Osteoblast (primary cell): ENCODE data around the gene MREG. TPM values are rescaled to one million over a fixed set of nuclear protein-coding genes. Genes with fewer than 3 reads are reported as not detected.

Experiments used
- DNase-seq: peaks from one replicate; pipeline ENCODE4 v3.0.0; 2011; ENCODE audit warnings: low spot score, mixed read lengths; ENCODE audit not compliant: insufficient read length; ENCODE audit errors: missing footprints
- H2AFZ ChIP-seq: 2 replicates; pipeline ENCODE4 v1.6.0; 2011; ENCODE audit warnings: mild to moderate bottlenecking, low read length
- H3K27ac ChIP-seq: 2 replicates; pipeline ENCODE4 v1.5.1; 2011; ENCODE audit warnings: mild to moderate bottlenecking, low read depth, low read length, moderate library complexity
- H3K27me3 ChIP-seq: 2 replicates; pipeline ENCODE4 v1.6.0; 2012; ENCODE audit warnings: mild to moderate bottlenecking, control low read depth, inconsistent platforms, low read length, moderate library complexity; ENCODE audit not compliant: insufficient read depth
- H3K36me3 ChIP-seq: 2 replicates; pipeline ENCODE4 v1.5.1; 2011; ENCODE audit warnings: mild to moderate bottlenecking, low read length, control low read depth, moderate library complexity; ENCODE audit not compliant: insufficient read depth
- H3K4me1 ChIP-seq: 2 replicates; pipeline ENCODE4 v1.5.1; 2011; ENCODE audit warnings: mild to moderate bottlenecking, low read length, control low read depth, moderate library complexity; ENCODE audit not compliant: insufficient read depth
- H3K4me2 ChIP-seq: 2 replicates; pipeline ENCODE4 v1.6.0; 2011; ENCODE audit warnings: mild to moderate bottlenecking, low read length; ENCODE audit not compliant: insufficient read depth
- H3K4me3 ChIP-seq: fragments of 200-600 bp; sonication (generic); 3 replicates; pipeline ENCODE4 v1.5.1; 2012; ENCODE audit warnings: mild to moderate bottlenecking, low read length, inconsistent platforms; ENCODE audit not compliant: insufficient read depth
- H3K79me2 ChIP-seq: 2 replicates; pipeline ENCODE4 v1.6.0; 2012; ENCODE audit warnings: mild to moderate bottlenecking, low read length, control low read depth, inconsistent platforms; ENCODE audit not compliant: insufficient read depth
- H3K9me3 ChIP-seq: 2 replicates; pipeline ENCODE4 v1.5.1; 2011; ENCODE audit warnings: low read depth, low read length, control low read depth
- H4K20me1 ChIP-seq: 2 replicates; pipeline ENCODE4 v1.6.0; 2012; ENCODE audit warnings: mild to moderate bottlenecking, low read length, control low read depth; ENCODE audit not compliant: insufficient read depth
- total RNA-seq: library from RNA; depleted of rRNA; stranded (reverse); fragments of >200 nt; gene quantifications from 2 replicates; pipeline ENCODE4 v1.2.3, GENCODE V29; 2012
- TF ChIP-seq, protein P1 (sequence below): IDR thresholded peaks from 2 replicates; pipeline ENCODE4 v1.5.1; 2011; ENCODE audit warnings: mild to moderate bottlenecking, low read depth, low read length, moderate library complexity; ENCODE audit errors: extremely low read depth

Gene MREG
- total RNA-seq, 1 donor: 1.1 TPM

DNA sequence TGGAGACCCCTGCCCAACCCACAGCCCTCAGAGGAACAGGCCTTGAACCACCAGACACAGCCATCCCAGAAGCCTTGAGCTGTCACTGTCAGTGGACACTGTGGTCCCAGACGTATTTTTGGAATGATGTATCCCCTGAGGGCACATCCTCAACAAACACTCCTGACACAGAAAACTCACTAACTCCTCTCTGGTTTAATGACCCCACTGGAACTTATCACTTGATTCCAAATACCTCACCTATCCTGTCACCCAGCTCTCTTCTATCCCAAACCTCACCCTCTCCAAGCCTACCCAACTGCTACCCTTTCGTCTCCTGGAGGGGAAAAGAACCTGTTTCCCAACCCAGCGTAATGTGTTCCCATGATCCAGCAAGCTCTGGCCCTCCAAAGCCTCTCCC is 111.6 kb downstream of the MREG start:
- Histone ChIP-seq H3K4me1 (peaks cover 50% of the 10 kb centered on the region), H3K79me2 (no peaks in the 10 kb centered on the region), H3K27ac (no peak overlapping the region), H3K36me3 (no peaks in the 10 kb centered on the region), H3K4me3 (no peak overlapping the region), H2AFZ (no peak overlapping the region), H3K4me2 (no peak overlapping the region), H3K9me3 (no peaks in the 10 kb centered on the region), H3K27me3 (no peaks in the 10 kb centered on the region), H4K20me1 (no peaks in the 10 kb centered on the region)
- TF ChIP-seq, protein P1, sequence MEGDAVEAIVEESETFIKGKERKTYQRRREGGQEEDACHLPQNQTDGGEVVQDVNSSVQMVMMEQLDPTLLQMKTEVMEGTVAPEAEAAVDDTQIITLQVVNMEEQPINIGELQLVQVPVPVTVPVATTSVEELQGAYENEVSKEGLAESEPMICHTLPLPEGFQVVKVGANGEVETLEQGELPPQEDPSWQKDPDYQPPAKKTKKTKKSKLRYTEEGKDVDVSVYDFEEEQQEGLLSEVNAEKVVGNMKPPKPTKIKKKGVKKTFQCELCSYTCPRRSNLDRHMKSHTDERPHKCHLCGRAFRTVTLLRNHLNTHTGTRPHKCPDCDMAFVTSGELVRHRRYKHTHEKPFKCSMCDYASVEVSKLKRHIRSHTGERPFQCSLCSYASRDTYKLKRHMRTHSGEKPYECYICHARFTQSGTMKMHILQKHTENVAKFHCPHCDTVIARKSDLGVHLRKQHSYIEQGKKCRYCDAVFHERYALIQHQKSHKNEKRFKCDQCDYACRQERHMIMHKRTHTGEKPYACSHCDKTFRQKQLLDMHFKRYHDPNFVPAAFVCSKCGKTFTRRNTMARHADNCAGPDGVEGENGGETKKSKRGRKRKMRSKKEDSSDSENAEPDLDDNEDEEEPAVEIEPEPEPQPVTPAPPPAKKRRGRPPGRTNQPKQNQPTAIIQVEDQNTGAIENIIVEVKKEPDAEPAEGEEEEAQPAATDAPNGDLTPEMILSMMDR: no peak
- no peak for DNase-seq

DNA sequence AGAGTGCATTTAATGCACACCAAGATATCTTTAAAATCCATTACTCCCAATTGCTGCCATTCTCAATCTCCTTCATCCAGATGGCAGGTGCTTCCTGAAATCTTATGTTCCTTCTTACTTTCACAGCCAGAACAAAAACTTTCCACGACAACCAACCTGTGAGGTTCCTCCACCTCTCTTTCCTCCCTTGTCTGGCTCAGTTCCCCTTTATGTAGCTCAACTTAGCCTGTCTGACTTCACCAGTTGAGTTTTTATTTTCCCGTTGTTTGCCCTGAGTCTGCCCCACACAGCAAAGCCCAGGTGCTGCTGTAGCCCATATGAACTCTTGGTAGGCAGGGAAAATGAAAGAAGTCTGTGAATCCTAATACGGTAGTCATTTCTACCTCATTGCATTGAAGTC is 112.5 kb downstream of the MREG start:
- H3K27ac ChIP-seq: peak overlapping the region; percentile 77
- H3K4me1 ChIP-seq: peaks cover 50% of the 10 kb centered on the region
- no peaks in the 10 kb centered on the region for H3K27me3 ChIP-seq
- H3K79me2 ChIP-seq: no peaks in the 10 kb centered on the region
- H3K9me3 ChIP-seq: no peaks in the 10 kb centered on the region
- TF ChIP-seq, protein P1: no peak
- H3K36me3 ChIP-seq: no peaks in the 10 kb centered on the region
- no peak for DNase-seq
- H4K20me1 ChIP-seq: no peaks in the 10 kb centered on the region
- no peak overlapping the region for H3K4me2 ChIP-seq
- no peak overlapping the region for H3K4me3 ChIP-seq
- no peak overlapping the region for H2AFZ ChIP-seq

DNA sequence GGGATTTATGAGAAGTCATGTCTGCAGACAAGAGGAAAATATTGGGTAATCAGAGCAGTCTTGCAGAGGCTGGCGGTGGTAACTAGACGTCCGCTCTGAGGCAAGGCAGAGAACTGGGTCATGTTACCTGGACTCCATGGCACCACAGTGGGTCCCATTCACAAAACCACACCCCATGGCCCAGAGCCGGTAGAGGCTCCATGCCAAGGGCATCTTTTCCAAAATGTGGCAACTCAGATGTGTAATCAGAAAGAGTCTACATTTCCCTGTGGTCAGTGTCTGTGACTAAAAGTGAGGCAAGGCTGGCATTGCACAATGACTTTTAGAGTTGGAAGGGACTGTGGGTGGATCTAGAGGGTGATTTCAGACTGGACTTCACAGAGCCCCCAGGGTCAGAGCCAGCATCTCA is 113.1 kb downstream of the MREG start:
- no peak overlapping the region for H3K4me3 ChIP-seq
- DNase-seq: peak; percentile 66
- TF ChIP-seq, protein P1: no peak
- H4K20me1 ChIP-seq: no peaks in the 10 kb centered on the region
- no peak overlapping the region for H2AFZ ChIP-seq
- peaks cover 50% of the 10 kb centered on the region for H3K4me1 ChIP-seq
- no peaks in the 10 kb centered on the region for H3K36me3 ChIP-seq
- H3K27me3 ChIP-seq: no peaks in the 10 kb centered on the region
- peak overlapping the region; percentile 77 for H3K27ac ChIP-seq
- H3K9me3 ChIP-seq: no peaks in the 10 kb centered on the region
- peak overlapping the region; percentile 31 for H3K4me2 ChIP-seq
- no peaks in the 10 kb centered on the region for H3K79me2 ChIP-seq

DNA sequence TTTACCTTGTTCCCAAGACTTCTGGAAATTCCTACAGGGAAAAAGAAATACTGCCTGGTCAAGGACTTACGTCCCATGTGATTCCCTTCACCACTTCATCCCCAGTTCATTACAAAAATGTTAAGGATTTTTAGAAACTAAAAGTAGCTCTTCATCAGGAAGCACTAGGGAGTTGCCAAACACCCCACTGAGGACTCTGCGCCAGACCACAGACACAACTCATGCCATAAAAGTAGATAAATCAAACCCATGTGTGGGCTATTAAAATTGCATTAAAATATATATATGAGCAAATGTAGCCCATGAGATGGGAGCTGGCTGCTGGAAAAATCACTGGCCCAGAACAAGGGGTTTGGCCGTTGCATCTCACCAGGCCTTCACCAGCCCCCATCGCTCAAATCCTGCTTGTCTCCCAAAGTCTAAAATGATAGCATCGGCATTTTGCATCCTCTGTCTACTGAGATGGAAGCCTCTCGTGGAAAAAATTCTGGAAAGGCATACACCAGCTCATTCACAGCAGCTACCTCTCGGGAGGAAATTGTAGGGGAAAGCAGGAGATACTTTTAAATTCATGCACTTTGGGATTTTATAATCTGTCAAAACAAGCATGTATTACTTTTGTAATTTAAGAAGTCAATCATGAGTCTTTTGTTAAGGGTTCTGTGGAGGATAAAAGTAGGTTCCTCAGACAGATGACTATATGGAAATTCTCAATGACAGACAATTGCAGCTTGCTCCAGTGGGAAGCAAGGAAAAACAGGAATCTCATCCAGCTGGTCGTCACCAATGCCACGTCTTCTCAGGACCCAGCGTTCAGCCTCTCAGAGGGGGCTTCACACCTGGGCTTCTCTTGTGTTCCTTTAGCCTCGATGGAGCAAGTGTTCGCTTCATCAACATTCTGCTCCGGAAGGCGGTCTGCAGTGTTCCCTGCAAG is 113.9 kb downstream of the MREG start:
- Histone ChIP-seq H3K79me2 (no peaks in the 10 kb centered on the region), H2AFZ (no peak overlapping the region), H3K27me3 (no peaks in the 10 kb centered on the region), H3K36me3 (no peaks in the 10 kb centered on the region), H3K9me3 (no peaks in the 10 kb centered on the region), H3K27ac (peak overlapping the region; percentile 77), H3K4me2 (peak overlapping the region; percentile 31), H3K4me3 (no peak overlapping the region), H3K4me1 (peaks cover 49% of the 10 kb centered on the region), H4K20me1 (no peaks in the 10 kb centered on the region)
- DNase-seq: peak; percentile 65
- TF ChIP-seq, protein P1: no peak
